ENCODE data around the gene TMEM88. TPM values are rescaled to one million over a fixed set of nuclear protein-coding genes. Genes with fewer than 3 reads are reported as not detected.
A peak's percentile ranks its signal among the peaks of the same experiment; 100 is the strongest.

TMEM88 gene
- total RNA-seq, 1 experiment from 2014 or later = 2.9 TPM

GRCh38 chr17:7844292-7845154, 10.3 kb upstream of the TMEM88 start:
- Mint-ChIP-seq H3K9me3 (ENCODE audit: low read depth, unreplicated experiment) (no peaks in the 10 kb centered on the region), H3K4me3 (ENCODE audit: low read depth, unreplicated experiment) (peak overlapping the region; percentile 96), H3K4me1 (ENCODE audit: low read depth, unreplicated experiment) (peaks cover 20% of the 10 kb centered on the region), H3K27me3 (ENCODE audit: unreplicated experiment) (no peaks in the 10 kb centered on the region), H3K36me3 (ENCODE audit: insufficient read depth, unreplicated experiment) (peaks cover 87% of the 10 kb centered on the region), H3K27ac (ENCODE audit: unreplicated experiment) (peak overlapping the region; percentile 97)
- no peak for TF ChIP-seq CTCF (IDR thresholded peaks at IDR 0.05; ENCODE audit: unreplicated experiment)
- intact Hi-C loops (cut with micrococcal nuclease; ENCODE audit: unreplicated experiment) = no loop called here
- CTCF ChIA-PET = interaction anchor here (0.8 to 1.8 kb wide), 4 partner anchors 9 to 19 kb away, joined by 3 to 7 read pairs (median 4); partner anchors contain the start of gene NAA38
- DNase-seq = peak; percentile 90
- no TSS peak for BruUV-seq (replicated peaks)

GRCh38 chr17:7845359-7846062, 9.4 kb upstream of the TMEM88 start:
- H3K9me3 Mint-ChIP-seq (ENCODE audit: low read depth, unreplicated experiment) = no peaks in the 10 kb centered on the region
- CTCF ChIA-PET = interaction anchor here (0.8 to 1.1 kb wide), 3 partner anchors 11 to 20 kb away, joined by 3 to 5 read pairs (median 3); partner anchors contain the start of gene NAA38
- intact Hi-C loops (cut with micrococcal nuclease; ENCODE audit: unreplicated experiment) = no loop called here
- no peaks in the 10 kb centered on the region for H3K27me3 Mint-ChIP-seq (ENCODE audit: unreplicated experiment)
- DNase-seq = no peak
- peak overlapping the region; percentile 97 for H3K27ac Mint-ChIP-seq (ENCODE audit: unreplicated experiment)
- peaks cover 12% of the 10 kb centered on the region for H3K4me1 Mint-ChIP-seq (ENCODE audit: low read depth, unreplicated experiment)
- peak overlapping the region; percentile 96 for H3K4me3 Mint-ChIP-seq (ENCODE audit: low read depth, unreplicated experiment)
- peaks cover 86% of the 10 kb centered on the region for H3K36me3 Mint-ChIP-seq (ENCODE audit: insufficient read depth, unreplicated experiment)
- BruUV-seq (replicated peaks) = no TSS peak
- no peak for TF ChIP-seq CTCF (IDR thresholded peaks at IDR 0.05; ENCODE audit: unreplicated experiment)

- intact Hi-C loops (cut with micrococcal nuclease; ENCODE audit: unreplicated experiment) = no loop called here
- Mint-ChIP-seq H3K27ac (ENCODE audit: unreplicated experiment) (peak overlapping the region; percentile 76), H3K27me3 (ENCODE audit: unreplicated experiment) (no peaks in the 10 kb centered on the region), H3K36me3 (ENCODE audit: insufficient read depth, unreplicated experiment) (peaks cover 86% of the 10 kb centered on the region), H3K9me3 (ENCODE audit: low read depth, unreplicated experiment) (no peaks in the 10 kb centered on the region), H3K4me3 (ENCODE audit: low read depth, unreplicated experiment) (peak overlapping the region; percentile 96), H3K4me1 (ENCODE audit: low read depth, unreplicated experiment) (peaks cover 5% of the 10 kb centered on the region)
- DNase-seq = no peak
- CTCF ChIA-PET = no interaction called here
- no peak for TF ChIP-seq CTCF (IDR thresholded peaks at IDR 0.05; ENCODE audit: unreplicated experiment)
- no TSS peak for BruUV-seq (replicated peaks)
Measured at GRCh38 chr17:7846063-7846735, 8.7 kb upstream of the TMEM88 start.
